Activated CD4-positive, alpha-beta T cell treated with anti-CD3 and anti-CD28 coated beads for 36 hours (primary cell): ENCODE results near the gene CDKN1C. TPM values are rescaled to one million over a fixed set of nuclear protein-coding genes. Genes with fewer than 3 reads are reported as not detected.

Experiments
- ATAC-seq: fragments of 200-7000 bp; cut with Tn5 transposase; one replicate; pipeline ENCODE4 v1.10.0; 2021; ENCODE audit warnings: mild to moderate bottlenecking, moderate library complexity
- CTCF ChIA-PET: fragments of 350-600 bp; sonication (Branson Sonifier 250); formaldehyde crosslinking; loops from one replicate; lab custom pipeline; 2021; ENCODE audit warnings: antibody characterized with exemption; lab: Charles Lee
- POLR2A ChIA-PET: fragments of 350-600 bp; sonication (Branson Sonifier 250); formaldehyde crosslinking; loops from one replicate; lab custom pipeline; 2021; ENCODE audit warnings: antibody characterized with exemption, inconsistent platforms; lab: Charles Lee
- DNase-seq: peaks from one replicate; pipeline ENCODE4 v3.0.0-alpha.2; 2020
- H3K27ac Mint-ChIP-seq: one replicate; pipeline ENCODE4 v1.8.0; 2021; ENCODE audit warnings: mixed read lengths
- H3K27me3 Mint-ChIP-seq: one replicate; pipeline ENCODE4 v1.8.0; 2021; ENCODE audit warnings: mixed read lengths
- H3K36me3 Mint-ChIP-seq: one replicate; pipeline ENCODE4 v1.8.0; 2021; ENCODE audit warnings: low read depth, mixed read lengths
- H3K4me1 Mint-ChIP-seq: one replicate; pipeline ENCODE4 v1.8.0; 2021; ENCODE audit warnings: mixed read lengths
- H3K4me3 Mint-ChIP-seq: one replicate; pipeline ENCODE4 v1.8.0; 2021; ENCODE audit warnings: mild to moderate bottlenecking, moderate library complexity, mixed read lengths
- H3K9me3 Mint-ChIP-seq: one replicate; pipeline ENCODE4 v1.8.0; 2021; ENCODE audit warnings: low read depth, mixed read lengths
- intact Hi-C, 2 experiments: fragments of 100-400 bp; cut with DNase I in 1 of 2; cut with micrococcal nuclease in 1 of 2; formaldehyde crosslinking; loops; one replicate each; pipeline versions ENCODE4 v1.14.2 to v1.15.1; 2022 to 2024; cut with DNase I, micrococcal nuclease
- total RNA-seq, 2 experiments: library from RNA; stranded (reverse); gene quantifications; one replicate each; pipeline ENCODE4 v1.2.3, GENCODE V29; 2021

Gene CDKN1C
- total RNA-seq, 2 experiments from 2014 or later: 0.21 to 0.53 TPM

GRCh38 chr11:2929950-2930703 is 44.6 kb upstream of the CDKN1C start:
- ATAC-seq (peak; percentile 31), DNase-seq (peak; percentile 76)
- ChIA-PET CTCF (interaction anchor here (0.7 to 2.6 kb wide), 9 partner anchors 9 to 82 kb away, joined by 3 to 14 read pairs (median 4); a partner anchor contains a TSS), POLR2A (interaction anchor here (1.7 kb wide), 1 partner anchor 11 kb away, joined by 4 read pairs; no protein-coding TSS in a partner anchor)
- Mint-ChIP-seq H3K27ac (peak overlapping the region; percentile 63), H3K36me3 (no peaks in the 10 kb centered on the region), H3K9me3 (no peaks in the 10 kb centered on the region), H3K4me1 (peaks cover 27% of the 10 kb centered on the region), H3K27me3 (peaks cover 19% of the 10 kb centered on the region), H3K4me3 (peak overlapping the region; percentile 63)
- intact Hi-C loops: loop anchor here (1.0 to 5.0 kb wide), 7 partner anchors 28 to 398 kb away; partner anchors contain the start of gene CARS1 (in 1 of the 2)

GRCh38 chr11:2929531-2929949 is 44.0 kb upstream of the CDKN1C start:
- H3K36me3 Mint-ChIP-seq: no peaks in the 10 kb centered on the region
- DNase-seq (peak; percentile 78), ATAC-seq (peak; percentile 34)
- H3K9me3 Mint-ChIP-seq: no peaks in the 10 kb centered on the region
- H3K27ac Mint-ChIP-seq: peak overlapping the region; percentile 63
- peaks cover 27% of the 10 kb centered on the region for H3K4me1 Mint-ChIP-seq
- peak overlapping the region; percentile 63 for H3K4me3 Mint-ChIP-seq
- peaks cover 19% of the 10 kb centered on the region for H3K27me3 Mint-ChIP-seq
- POLR2A ChIA-PET: interaction anchor here (1.7 kb wide), 1 partner anchor 12 kb away, joined by 4 read pairs; no protein-coding TSS in a partner anchor
- CTCF ChIA-PET: interaction anchor here (1.0 to 2.6 kb wide), 8 partner anchors 9 to 42 kb away, joined by 3 to 14 read pairs (median 4); a partner anchor contains a TSS
- intact Hi-C loops: loop anchor here in 1 of 2 experiments (1.0 kb wide), 2 partner anchors 27 to 229 kb away; a partner anchor contains a TSS

GRCh38 chr11:2928605-2929530 is 43.3 kb upstream of the CDKN1C start, which contains the start of gene PHLDA2:
Gene PHLDA2 (minus strand): TSS chr11:2929420. CDS start chr11:2929364, 56 bp downstream.
- Mint-ChIP-seq H3K4me3 (peak within 1 kb of the TSS; percentile 70), H3K27ac (peak within 1 kb of the TSS; percentile 63), H3K9me3 (no peaks in the 10 kb centered on the region), H3K27me3 (peaks cover 19% of the 10 kb centered on the region), H3K4me1 (peaks cover 25% of the 10 kb centered on the region), H3K36me3 (no peaks in the 10 kb centered on the region)
- peak; percentile 28 for ATAC-seq
- intact Hi-C loops: loop anchor here in 1 of 2 experiments (1.0 kb wide), 2 partner anchors 27 to 229 kb away; a partner anchor contains a TSS
- ChIA-PET CTCF (interaction anchor here (1.0 to 2.6 kb wide), 5 partner anchors 10 to 41 kb away, joined by 3 to 14 read pairs (median 6); a partner anchor contains a TSS), POLR2A (no interaction called here)
- peak; percentile 81 for DNase-seq

GRCh38 chr11:2927851-2928604 is 42.5 kb upstream of the CDKN1C start:
- Mint-ChIP-seq H3K4me1 (peaks cover 18% of the 10 kb centered on the region), H3K27ac (no peak overlapping the region), H3K9me3 (no peaks in the 10 kb centered on the region), H3K27me3 (peaks cover 19% of the 10 kb centered on the region), H3K36me3 (no peaks in the 10 kb centered on the region), H3K4me3 (peak overlapping the region; percentile 59)
- DNase-seq: no peak
- POLR2A ChIA-PET: no interaction called here
- intact Hi-C loops: no loop called here
- CTCF ChIA-PET: interaction anchor here (1.0 to 2.6 kb wide), 3 partner anchors 19 to 40 kb away, joined by 3 to 14 read pairs (median 9); no protein-coding TSS in a partner anchor
- no peak for ATAC-seq

GRCh38 chr11:2927121-2927800 is 41.7 kb upstream of the CDKN1C start:
- DNase-seq: no peak
- POLR2A ChIA-PET: no interaction called here
- no peak overlapping the region for H3K4me3 Mint-ChIP-seq

GRCh38 chr11:2926611-2927051 is 41.1 kb upstream of the CDKN1C start:
- no peak overlapping the region for H3K27ac Mint-ChIP-seq
- H3K27me3 Mint-ChIP-seq: peaks cover 19% of the 10 kb centered on the region
- intact Hi-C loops: no loop called here
- H3K9me3 Mint-ChIP-seq: no peaks in the 10 kb centered on the region
- no peaks in the 10 kb centered on the region for H3K36me3 Mint-ChIP-seq
- ATAC-seq: no peak
- H3K4me3 Mint-ChIP-seq: no peak overlapping the region
- CTCF ChIA-PET: interaction anchor here (1.3 kb wide), 1 partner anchor 396 kb away, joined by 3 read pairs; no protein-coding TSS in a partner anchor
- peaks cover 17% of the 10 kb centered on the region for H3K4me1 Mint-ChIP-seq
- no peak for DNase-seq
- POLR2A ChIA-PET: no interaction called here

More at GRCh38 chr11:2927121-2927800, 41.7 kb upstream of the CDKN1C start:
- Mint-ChIP-seq H3K36me3 (no peaks in the 10 kb centered on the region), H3K27ac (no peak overlapping the region), H3K4me1 (peaks cover 17% of the 10 kb centered on the region), H3K27me3 (peaks cover 19% of the 10 kb centered on the region), H3K9me3 (no peaks in the 10 kb centered on the region)
- CTCF ChIA-PET: interaction anchor here (1.3 kb wide), 1 partner anchor 396 kb away, joined by 3 read pairs; no protein-coding TSS in a partner anchor
- intact Hi-C loops: no loop called here
- ATAC-seq: no peak

- Mint-ChIP-seq H3K4me1 (peaks cover 14% of the 10 kb centered on the region), H3K36me3 (no peaks in the 10 kb centered on the region), H3K27me3 (peaks cover 17% of the 10 kb centered on the region), H3K9me3 (no peaks in the 10 kb centered on the region), H3K27ac (no peak overlapping the region), H3K4me3 (no peak overlapping the region)
- intact Hi-C loops: no loop called here
- ATAC-seq (no peak), DNase-seq (no peak)
- POLR2A ChIA-PET: no interaction called here
- CTCF ChIA-PET: no interaction called here
These were observed 39.5 kb upstream of the CDKN1C start for GRCh38 chr11:2924821-2925675.

- intact Hi-C loops: no loop called here
- H3K27ac Mint-ChIP-seq: no peak overlapping the region
- peaks cover 11% of the 10 kb centered on the region for H3K4me1 Mint-ChIP-seq
- no peak for ATAC-seq
- ChIA-PET CTCF (no interaction called here), POLR2A (no interaction called here)
- DNase-seq: no peak
- H3K27me3 Mint-ChIP-seq: peaks cover 15% of the 10 kb centered on the region
- no peaks in the 10 kb centered on the region for H3K9me3 Mint-ChIP-seq
- no peaks in the 10 kb centered on the region for H3K36me3 Mint-ChIP-seq
- H3K4me3 Mint-ChIP-seq: no peak overlapping the region
These were observed 38.8 kb upstream of the CDKN1C start for GRCh38 chr11:2924381-2924780.

GRCh38 chr11:2923446-2924375 is 38.1 kb upstream of the CDKN1C start:
- POLR2A ChIA-PET: no interaction called here

More at GRCh38 chr11:2923446-2924375, 38.1 kb upstream of the CDKN1C start:
- Mint-ChIP-seq H3K9me3 (no peaks in the 10 kb centered on the region), H3K4me3 (no peak overlapping the region), H3K36me3 (no peaks in the 10 kb centered on the region), H3K27me3 (peaks cover 11% of the 10 kb centered on the region), H3K4me1 (peaks cover 8% of the 10 kb centered on the region), H3K27ac (no peak overlapping the region)
- no peak for ATAC-seq
- intact Hi-C loops: no loop called here
- no peak for DNase-seq
- CTCF ChIA-PET: no interaction called here
